ENCODE results near the gene RNF113B.

Gene RNF113B

DNA sequence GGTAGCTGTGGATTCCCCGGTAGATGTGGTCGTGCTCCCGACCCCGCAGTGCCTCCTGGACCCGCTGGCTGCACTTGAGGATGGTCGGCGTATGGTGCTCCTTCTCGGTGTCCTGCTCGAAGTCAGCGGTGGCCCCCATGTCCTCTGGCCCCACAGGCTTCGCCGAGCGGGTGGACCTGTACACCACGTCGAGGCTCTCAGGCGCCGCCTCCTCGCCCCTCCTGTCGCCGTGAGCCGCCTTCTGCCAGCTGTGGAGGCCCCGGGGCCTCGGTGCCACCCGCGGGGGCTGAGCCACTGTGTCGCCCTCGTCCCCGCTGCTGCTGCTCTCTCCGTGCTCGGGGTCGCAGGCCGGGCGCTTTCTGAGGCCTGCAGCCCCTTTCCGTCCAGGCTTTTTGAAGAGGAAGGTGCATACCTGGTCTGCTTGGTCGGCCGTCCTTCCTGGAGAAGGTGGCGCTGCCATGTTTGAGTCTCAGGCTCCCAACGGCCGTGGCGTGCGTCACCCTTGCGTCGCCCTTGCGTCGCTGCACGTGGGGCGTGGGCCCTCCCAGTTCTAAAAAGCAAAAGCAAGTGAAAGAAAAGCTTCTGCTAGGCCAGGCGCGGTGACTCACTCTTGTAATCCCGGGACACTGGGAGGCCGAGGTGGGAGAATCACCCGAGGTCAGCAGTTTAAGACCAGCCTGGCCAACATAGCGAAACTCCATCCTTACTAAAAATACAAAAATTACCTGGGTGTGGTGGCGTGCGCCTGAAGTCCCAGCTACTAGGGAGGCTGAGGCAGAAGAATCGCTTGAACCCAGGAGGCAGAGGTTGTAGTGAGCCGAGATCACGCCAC lies at the start of gene RNF113B:
Gene RNF113B (minus strand): TSS at position 493 of the 832 bp plus-strand sequence. CDS start 33 bp downstream, at position 460.
- no peak for DNase-seq

DNA sequence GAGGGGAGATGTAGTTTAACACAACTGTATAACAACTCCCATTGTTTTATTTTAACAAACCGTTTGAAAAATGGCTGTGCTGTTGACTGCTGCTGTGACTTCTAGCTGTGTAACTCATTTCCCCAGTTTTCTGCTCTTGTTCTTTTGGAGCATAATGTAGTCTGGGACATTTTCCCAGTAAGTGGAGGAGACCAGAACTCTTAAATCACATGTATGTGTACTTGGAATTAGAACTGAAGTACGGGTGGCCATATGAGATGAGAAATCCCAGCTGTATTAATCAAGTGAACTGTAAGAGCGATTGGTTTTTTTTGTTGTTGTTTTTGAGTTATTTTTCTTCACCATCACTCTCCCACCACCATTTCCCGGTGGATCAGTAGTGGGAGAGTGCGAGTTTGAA lies 49.4 kb upstream of the RNF113B start:
- DNase-seq = no peak

DNA sequence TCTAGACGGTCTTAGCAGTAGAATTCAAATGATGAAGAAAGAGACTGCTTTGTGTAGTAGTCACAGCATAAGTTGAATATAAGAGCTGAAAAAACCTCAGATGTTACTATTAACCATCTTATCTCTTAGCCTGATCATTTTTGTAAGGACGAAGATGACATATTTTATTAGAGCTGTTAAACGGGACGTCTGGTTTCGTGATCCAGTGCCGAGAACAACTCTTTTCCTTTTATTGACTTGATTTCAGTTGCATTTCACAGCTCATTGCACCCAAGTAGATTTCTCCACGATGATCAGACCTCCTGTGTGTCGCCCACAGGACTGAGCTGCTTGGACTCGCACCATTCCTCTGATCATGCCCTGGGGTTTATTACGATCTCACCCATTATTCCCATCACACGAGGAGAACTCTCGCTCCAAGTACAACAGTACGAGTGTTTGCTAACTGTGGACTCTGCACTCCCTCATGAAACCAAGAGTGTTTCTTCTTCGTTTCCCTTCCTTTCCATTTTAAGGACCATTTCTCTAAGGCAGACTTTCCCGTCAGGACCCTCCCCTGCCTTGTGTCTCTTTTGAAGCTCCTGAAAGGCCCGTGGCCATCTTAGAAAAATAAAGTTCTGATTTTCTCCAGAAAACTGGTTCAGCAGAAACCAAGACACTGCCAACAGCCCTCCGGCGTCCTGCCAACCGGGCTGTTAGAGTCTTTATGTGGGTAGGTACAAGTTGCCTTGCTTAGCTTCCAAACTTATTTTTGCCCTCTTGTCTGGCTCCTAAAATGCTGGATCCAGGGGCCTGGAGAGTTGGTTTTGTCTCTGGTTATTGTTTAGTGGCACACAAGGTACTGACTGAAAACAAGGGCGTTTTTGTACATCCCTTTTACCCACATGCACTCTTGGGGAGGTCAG lies 48.2 kb upstream of the RNF113B start:
- DNase-seq = no peak

DNA sequence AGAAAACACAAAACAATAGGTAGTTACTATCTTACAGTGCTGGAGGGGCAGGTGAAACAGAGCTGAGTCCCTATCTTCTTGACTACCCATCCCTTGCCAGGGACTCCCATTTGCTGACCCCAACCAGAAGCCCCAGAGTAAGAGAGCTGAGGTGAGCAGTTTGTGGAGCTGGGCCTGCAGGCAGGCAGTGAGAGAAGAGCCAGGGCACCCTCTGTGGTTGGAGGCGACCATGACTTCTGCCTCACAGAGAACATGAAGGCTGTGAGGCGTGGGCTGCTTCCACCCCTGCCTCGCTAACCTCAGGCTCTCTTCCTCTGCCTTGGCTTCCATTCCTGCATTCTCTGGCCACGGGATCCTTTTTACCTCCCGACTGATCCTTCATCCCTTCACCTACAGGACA lies 47.5 kb upstream of the RNF113B start:
- DNase-seq = no peak

DNA sequence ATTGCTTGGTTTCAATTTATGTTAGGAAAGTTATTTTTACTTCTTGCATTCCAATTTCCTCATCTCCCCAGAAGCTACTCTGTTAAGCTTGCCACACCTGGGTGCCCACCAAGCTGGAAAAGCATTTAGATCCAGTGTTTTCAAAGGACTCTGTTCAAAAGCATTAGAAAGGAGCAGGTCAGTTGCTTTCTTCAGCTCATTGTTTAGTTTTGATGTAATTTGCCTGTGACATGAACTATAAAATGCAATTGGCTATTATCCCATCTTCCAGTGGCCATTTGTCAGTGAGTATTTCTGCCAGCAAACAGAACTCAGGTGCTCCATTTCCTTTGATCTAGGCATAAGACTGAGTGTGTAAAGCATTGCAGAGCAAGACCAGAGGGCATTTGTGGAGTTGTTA lies 46.7 kb upstream of the RNF113B start:
- DNase-seq = no peak

DNA sequence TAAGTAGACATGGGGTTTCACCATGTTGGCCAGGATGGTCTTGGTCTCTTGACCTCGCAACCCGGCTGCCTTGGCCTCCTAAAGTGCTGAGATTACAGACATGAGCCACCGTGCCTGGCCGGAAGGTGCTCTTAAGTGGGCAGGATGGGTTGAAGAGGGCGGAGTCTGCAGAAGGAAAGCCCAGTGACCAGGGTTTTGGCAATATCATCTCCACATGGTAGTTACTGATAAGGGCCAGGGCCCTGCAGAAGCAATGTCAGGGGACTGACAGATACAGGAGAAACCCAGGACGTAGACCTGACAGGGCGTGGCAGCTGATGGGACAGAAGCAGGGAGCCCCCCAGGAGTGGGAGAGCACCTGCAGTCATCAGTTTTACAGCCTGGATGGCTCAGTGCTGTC lies 45.7 kb upstream of the RNF113B start:
- DNase-seq = no peak

DNA sequence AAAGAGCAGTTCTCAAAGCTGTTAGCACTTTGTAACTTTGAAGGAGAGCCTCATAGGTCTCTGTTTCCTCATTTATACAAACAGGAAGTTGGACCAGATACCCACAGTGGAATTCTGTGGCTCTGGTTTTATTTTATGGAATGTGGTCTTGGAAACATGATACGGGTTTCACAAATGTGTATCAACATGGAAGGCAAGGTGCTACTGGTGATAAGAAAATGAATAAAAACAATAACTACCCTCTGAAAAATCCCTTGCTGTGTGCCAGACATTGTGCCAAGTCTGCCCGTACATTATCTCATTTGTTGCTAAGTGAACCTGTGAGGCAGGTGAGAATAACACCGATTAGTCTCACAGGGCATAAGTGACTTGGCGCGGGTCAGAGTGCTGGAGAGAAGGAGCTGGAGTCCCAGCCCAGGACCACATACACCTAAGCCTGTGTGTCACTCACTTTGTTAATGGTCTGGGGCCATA lies 45.0 kb upstream of the RNF113B start:
- DNase-seq = no peak

DNA sequence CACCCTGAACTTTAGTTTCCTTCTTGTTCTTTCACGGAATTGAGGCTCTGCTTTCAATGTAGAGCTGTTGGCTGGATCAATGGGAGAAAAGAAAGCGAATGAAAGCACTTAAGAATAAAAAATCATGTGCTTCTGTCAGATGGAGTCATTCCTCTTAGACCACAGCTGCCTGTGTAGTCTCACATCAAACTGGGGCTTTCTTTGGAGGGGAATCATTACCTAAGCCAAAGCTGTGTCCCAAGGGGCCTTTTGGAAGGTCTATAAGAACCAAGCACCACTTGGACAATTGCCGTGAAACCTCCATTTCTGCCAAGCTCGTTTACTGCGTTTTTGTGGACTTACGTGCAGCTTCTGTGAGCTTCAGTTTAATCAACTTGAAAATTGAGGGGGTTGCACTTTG lies 44.2 kb upstream of the RNF113B start:
- DNase-seq = no peak

DNA sequence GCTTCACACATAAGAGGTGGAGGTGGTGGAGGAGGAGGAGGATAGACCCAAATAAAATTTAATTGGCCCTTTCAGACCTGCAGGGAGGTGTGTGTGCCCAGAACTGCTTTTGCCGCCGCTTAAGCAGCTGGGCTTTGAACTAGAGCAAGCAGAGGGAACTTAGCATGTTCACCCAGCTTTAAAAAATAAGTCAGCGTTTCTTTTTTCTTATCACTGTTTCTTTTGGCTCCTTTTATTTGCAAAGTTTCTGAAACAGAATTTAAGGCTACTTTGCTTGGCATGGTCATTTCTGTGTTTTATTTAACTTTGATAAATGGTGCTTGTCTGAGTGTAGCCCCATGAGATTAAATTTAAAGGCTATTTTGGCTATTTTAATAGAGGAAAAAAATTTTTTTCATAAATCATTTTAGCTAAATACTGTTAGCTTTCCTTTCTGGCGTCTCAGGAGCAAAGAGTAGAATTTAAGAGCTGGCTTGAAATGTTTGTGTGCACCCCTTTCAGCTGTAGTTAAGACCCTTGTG lies 43.3 kb upstream of the RNF113B start:
- DNase-seq = no peak

DNA sequence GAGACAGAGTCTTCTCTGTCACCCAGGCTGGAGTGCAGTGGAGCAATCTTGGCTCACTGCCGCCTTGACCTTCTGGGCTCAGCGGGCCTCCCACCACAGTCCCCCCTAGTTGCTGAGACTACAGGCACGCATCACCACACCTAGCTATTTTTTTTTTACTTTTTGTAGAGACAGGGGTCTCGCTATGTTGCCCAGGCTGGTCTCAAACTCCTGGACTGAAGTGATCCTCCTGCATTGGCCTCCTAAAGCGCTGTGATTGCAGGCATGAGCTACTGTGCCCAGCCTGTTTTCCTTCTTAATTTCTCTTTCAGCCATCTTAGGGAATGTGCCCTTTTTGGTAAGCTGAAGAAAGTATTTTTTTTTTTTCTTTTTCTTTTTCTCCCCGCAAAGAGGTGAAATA lies 42.6 kb upstream of the RNF113B start:
- DNase-seq = no peak

DNA sequence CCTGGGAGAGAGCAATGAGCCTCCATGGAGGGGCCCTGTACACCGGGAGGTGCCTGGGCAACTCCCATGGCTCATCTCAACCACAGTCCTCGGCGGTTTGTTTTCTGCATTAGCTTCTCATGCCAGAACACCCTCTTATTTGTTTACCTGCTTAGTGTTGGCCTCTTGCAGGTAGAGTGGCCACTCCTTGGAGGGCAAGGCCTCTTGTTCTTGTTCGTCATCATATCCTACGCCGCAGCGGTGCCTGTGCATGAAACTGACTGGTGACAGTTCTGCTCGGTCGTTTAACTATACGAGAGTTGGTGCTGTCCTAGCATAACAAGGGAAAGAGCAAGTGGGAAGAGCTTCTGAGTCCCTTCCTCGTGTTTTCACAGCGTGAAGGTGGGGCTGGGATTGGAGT lies 40.5 kb upstream of the RNF113B start:
- DNase-seq = no peak

DNA sequence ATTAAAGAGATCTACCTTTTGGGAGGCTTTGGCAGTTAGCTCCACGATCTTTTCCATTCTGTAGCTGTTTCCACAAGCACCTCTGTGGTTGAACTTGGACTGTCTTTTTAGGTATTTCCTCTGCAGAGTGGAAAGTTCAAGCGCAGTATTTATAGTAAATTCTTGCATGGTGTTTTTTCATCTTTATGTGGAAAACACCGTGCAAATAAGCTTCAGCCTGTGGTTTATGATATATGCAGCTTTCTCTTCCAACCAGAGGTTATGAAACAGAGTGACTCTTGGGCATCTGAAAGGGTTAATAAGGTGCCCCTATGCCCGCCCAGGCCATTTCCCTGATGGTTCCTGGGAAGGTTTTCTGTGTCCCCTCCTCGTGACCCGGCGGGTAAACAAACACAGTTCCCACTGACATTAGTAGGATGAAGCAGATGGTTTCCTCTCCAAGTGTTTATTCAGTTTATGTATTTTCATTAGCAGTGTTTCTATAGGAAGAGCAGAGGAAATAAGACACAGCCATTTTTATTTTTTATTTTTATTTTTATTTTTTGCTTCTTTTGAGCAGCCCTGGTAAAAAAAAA lies 39.7 kb upstream of the RNF113B start:
- no peak for DNase-seq

DNA sequence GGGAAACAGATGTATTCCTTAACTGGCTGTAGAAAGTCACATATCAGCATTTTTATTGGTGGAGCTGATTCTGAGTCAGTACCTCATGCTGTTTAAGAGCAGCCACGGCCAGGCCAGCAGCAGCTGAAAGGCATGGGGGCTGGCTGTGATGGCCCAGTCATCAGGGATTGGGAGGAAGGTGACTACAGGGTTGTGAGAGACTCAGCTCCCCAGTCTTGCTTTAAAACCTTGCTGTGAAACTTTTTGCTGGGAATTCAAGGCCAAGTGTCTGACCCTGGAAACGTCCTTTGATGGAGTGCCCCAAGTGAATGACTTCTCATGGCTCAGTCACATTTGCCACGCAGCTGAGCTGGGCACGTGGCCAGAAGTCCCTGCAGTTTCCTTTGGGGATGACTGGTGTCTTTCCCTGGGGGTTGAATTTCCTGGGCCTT lies 39.1 kb upstream of the RNF113B start:
- no peak for DNase-seq

DNA sequence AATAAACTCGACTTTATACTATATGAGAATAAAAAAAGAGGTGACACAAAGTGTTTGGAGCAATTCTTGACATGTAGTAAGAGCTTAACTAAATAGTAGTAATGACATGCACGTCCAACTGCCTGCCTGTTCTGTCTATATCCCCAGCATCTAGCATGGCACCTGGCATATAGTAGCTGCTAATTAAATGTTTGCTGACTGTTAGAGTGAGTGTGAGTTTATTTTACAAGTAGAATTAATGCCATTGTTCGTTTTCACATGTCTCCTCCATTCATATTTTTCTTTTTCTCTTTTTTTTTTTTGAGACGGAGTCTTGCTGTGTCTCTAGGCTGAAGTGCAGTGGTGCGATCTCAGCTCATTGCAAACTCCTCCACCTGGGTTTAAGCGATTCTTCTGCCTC lies 38.4 kb upstream of the RNF113B start:
- no peak for DNase-seq

DNA sequence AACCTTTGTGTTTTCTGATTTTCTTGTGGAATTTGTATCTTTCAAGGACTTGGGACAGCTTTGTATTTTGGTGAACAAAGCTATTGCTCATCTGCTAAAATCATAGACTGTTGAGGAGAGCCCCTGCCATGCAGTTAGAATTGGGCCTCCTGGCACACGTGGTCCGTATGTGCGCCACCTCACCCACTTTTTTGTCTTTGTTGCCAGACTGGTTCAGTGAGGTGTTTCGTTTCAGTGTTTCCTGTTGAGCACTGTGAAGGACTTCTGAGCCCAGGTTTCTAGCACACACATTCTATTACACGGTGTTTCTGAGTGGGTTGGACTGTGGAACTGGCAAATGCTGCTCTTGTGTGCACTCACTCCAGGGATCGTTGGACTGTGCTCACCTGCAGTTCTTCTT lies 37.6 kb upstream of the RNF113B start:
- no peak for DNase-seq

DNA sequence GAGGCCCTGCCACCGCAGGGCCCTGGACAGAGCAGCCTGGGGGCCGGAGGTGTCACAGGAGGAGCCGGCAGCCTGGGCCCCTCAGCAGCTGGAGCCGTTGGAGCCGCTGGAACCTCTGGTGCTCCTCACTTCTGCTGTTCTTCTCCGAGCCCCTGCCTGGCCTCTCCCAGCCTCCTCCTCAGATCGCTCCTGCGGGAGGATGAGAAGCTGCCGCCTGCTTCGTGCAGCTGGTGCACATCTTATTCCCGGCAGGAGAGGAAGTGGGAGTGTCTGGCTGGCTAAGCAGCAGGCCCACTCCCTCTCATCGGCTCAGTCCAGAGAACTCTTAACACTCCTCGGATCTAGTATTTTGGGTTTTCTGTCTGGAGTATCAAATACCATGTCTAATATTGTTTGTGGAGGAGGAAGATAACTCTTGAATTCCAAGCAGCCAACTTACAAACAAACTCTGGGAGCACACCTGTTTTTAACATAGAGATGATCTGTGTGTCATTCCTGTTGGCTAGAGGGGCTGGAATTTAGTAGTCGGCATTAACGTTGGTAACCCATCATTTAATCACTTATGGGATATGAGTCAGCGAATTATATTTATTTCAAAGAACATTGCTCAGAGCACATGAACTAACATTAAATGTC lies 37.1 kb upstream of the RNF113B start:
- DNase-seq = no peak

DNA sequence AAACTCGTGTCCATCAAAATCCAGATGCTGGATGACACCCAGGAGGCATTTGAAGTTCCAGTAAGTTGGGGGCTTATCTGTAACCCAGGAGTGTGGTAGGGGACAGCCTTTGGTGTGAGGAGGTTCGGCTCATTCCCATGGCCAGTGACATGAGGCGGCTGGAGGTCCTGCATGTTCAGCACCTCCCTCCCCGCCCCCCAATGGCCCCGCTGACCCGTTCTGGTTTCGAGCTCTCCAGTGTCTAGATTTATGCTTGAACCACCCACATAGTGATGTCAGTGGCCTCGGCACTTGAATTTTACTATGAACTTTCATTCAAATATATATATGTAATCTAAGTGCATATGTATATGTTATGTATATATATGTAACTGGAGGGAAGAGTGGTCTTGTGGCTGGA lies 36.3 kb upstream of the RNF113B start:
- DNase-seq = no peak

DNA sequence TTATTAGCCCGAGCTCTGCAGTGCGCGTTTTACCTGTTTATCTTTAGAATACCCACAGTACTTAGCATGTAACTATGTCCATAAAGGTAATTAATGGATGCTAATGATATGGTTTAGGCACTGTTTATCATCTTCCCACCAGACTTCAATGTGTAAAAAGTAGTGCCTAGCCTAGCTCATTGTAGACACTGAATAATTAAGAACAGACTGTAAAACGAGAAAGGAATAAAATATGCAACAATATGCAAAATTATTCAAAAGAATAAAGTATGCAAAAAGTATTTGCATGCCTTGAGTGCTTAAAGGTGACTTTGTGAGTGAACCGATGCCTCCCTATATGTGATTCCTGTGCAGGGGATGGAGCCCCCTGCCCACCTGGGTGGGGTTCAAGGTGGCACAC lies 35.7 kb upstream of the RNF113B start:
- no peak for DNase-seq

DNA sequence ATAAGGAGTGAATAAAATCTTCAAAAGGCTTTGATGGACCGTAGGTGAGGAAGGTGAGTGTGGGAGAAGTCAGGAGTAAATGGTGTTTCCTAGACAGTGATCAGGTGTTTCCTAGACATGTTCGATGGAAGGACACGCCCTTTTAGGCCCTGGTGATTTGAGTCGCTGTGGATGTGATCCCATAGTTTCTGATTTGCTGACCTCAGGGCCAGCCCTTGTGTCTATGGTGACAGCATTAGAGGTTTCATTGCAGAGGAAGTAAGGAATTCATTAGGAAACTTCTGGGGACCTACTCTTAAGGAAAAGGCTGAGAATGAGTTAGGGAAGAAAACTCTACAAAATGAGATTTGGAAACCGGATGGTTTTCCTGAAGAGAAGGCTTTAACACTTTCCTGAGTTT lies 31.5 kb upstream of the RNF113B start:
- DNase-seq = no peak

DNA sequence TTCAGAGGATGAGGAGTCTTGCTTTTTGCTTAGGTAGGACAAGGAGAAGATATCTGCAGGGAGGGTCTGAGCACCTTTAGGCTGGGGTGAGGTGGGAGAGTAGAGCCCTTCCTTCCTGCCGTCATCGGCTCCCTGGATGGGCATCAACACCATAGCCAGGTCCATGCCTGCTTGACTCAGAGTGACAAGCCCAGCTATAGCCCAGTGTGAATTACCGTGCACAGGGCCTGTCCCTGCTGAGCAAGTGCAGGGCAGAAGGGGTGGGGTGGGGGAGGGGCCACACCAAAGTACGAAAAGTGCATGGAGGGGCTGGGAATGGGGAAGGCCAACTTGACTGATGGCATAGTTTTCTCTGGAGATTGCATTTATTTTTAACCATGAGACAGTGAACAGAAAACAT lies 30.3 kb upstream of the RNF113B start:
- no peak for DNase-seq

DNA sequence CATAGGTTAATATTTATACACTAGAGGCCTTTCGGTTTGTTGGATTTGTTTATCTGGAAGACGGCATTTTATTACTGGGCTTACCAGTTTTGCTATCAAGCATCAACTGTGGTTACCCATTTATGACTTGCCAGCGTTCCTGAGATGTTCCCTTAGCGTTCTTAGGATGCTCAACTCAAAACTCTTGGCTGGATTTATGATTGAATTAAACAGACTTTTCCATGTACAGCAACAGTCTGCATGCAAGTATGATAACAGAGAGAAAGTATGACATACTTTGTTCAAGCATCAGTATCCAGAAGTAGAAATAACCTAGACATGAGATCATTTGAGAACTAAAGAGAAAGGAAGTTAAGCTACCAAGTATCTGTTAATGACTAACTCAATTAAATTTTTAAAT lies 29.9 kb upstream of the RNF113B start:
- DNase-seq = no peak

DNA sequence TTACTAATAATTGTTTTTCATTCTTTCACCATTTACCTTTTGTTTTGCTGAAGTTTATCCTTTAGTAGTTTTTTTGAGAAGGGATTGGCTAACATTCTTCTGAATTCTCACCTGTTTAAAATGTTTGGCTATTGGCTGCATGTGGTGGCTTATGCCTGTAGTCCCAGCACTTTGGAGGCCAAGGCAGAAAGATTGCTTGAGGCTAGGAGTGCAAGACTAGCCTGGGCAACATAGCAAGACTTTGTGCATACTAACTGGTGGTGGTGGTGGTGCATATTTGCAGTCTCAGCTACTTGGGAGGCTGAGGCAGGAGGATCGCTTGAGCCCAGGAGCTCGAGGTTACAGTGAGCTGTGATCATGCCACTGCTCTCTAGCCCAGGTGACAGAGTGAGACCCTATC lies 27.5 kb upstream of the RNF113B start:
- no peak for DNase-seq
